Retinal pigment epithelial cell (primary cell): ENCODE measurements around the gene SAMD14.

ENCODE experiments used
- DNase-seq: peaks from one replicate; pipeline ENCODE4 v3.0.0-alpha.2; 2010; ENCODE audit warnings: low read depth
- H3K4me3 ChIP-seq: 2 replicates; pipeline ENCODE4 v1.5.1; 2011; ENCODE audit warnings: mild to moderate bottlenecking, low read length, control low read depth, moderate library complexity
- TF ChIP-seq, protein P1 (sequence below): conservative IDR thresholded peaks from 2 replicates; pipeline ENCODE4 v1.5.1; 2011; ENCODE audit warnings: low read depth, low read length, control low read depth, inconsistent platforms

SAMD14 gene

GRCh38 chr17:50109207-50109606 lies 20.8 kb downstream of the SAMD14 start:
- no peak for DNase-seq
- H3K4me3 ChIP-seq = no peak overlapping the region
- TF ChIP-seq, protein P1, sequence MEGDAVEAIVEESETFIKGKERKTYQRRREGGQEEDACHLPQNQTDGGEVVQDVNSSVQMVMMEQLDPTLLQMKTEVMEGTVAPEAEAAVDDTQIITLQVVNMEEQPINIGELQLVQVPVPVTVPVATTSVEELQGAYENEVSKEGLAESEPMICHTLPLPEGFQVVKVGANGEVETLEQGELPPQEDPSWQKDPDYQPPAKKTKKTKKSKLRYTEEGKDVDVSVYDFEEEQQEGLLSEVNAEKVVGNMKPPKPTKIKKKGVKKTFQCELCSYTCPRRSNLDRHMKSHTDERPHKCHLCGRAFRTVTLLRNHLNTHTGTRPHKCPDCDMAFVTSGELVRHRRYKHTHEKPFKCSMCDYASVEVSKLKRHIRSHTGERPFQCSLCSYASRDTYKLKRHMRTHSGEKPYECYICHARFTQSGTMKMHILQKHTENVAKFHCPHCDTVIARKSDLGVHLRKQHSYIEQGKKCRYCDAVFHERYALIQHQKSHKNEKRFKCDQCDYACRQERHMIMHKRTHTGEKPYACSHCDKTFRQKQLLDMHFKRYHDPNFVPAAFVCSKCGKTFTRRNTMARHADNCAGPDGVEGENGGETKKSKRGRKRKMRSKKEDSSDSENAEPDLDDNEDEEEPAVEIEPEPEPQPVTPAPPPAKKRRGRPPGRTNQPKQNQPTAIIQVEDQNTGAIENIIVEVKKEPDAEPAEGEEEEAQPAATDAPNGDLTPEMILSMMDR = no peak

- no peak for DNase-seq
- TF ChIP-seq, protein P1 = no peak
- H3K4me3 ChIP-seq = no peak overlapping the region
Observed at GRCh38 chr17:50108556-50108955, 21.4 kb downstream of the SAMD14 start.

DNA sequence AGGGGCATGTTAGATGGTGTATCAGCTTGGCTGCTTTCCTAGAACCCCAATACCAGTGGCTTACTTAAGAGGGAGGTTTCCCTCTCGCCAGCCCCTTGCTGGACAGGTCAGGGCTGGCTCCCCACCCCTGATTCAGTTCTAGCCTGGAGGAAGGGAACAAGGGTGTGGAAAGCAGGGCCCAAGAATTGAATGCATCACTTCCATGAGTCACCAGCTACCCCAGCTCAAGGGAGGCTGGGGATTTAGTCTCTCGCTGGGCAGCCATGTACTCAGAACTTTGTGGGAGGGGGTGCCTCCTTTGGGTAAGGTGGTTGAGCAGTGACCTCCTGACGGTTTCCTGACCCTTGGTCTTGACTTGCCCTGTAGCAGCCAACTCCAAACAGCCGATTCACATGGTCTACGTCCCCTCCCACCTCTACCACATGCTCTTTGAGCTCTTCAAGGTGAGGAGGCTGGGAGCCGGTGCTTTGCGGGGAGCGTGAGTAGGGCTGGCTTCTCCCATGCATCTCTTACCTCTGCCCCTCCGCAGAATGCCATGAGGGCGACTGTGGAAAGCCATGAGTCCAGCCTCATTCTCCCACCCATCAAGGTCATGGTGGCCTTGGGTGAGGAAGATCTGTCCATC lies 22.1 kb downstream of the SAMD14 start:
- no peak overlapping the region for H3K4me3 ChIP-seq
- TF ChIP-seq, protein P1 = no peak
- DNase-seq = no peak

DNA sequence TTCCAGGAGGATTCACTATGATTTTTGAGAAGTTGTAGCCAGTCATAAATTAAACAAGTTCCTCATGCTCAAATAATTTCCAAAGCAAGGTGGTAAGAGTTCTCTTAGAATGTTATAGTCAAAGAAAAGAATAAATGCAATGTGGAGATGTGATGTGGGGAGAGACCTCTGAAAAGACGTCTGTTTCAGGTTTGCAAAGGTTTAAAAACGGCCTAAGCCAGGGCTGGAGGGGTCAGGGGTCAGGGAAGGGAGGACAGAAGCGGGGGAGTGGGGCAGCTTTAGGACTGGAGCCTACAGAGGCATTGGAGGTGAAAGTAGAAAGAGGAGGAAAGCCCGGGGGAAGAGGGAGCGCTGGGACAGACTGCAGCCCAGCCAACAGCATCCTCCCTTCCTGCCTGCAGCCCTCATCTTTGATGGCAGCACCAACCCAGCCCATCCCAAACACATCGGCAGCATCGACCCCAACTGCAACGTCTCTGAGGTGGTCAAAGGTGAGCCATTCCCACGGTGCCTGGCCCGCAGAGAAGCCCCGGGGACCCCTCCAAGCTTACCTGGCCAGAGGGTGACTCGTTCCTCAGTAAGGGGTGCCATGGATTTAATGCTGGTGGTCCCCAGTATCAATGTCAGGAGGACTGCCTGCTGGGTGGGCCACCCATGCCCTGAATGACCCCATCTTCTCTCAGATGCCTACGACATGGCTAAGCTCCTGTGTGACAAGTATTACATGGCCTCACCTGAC lies 23.4 kb downstream of the SAMD14 start:
- TF ChIP-seq, protein P1 = no peak
- no peak for DNase-seq
- H3K4me3 ChIP-seq = no peak overlapping the region

DNA sequence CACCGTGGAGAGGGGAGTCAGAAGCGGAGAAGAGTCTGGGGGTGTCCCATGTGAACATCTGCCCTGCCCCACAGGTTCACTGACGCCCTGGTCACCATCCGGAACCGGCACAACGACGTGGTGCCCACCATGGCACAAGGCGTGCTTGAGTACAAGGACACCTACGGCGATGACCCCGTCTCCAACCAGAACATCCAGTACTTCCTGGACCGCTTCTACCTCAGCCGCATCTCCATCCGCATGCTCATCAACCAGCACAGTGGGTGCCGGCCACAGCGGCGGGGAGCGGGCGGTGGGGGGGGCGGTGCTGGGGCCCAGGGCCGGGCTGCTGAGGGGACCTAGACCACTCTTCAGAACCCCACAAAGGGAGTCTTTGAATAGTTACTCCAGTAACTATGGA lies 24.1 kb downstream of the SAMD14 start:
- H3K4me3 ChIP-seq = no peak overlapping the region
- no peak for DNase-seq
- TF ChIP-seq, protein P1 = no peak

DNA sequence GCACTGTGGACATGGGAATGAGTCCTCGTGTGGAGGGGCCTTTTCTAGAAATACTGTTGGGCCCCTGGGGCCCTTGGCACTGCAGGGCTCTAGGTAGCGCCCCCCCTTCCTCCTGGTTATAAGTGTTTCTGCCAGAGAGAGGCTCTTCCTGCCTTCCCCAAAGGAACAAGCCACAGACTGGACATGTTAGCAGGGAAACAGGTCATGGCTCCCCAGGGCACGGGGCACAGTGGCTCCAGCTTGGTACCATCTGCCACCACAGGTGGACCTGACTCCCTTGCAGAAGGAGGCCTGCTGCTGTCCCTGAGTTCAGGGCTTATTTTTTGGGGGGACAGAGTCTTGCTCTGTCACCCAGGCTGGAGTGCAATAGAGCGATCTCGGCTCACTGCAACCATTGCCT lies 26.0 kb downstream of the SAMD14 start:
- TF ChIP-seq, protein P1 = no peak
- no peak overlapping the region for H3K4me3 ChIP-seq
- no peak for DNase-seq

GRCh38 chr17:50103252-50103651 lies 26.7 kb downstream of the SAMD14 start:
- no peak for DNase-seq
- TF ChIP-seq, protein P1 = no peak
- H3K4me3 ChIP-seq = no peak overlapping the region
